GM21447 (cell line): ENCODE measurements around the gene ERFL.
A peak's percentile ranks its signal among the peaks of the same experiment; 100 is the strongest.

Experiments
- ATAC-seq: cut with Tn5 transposase; IDR thresholded peaks from one replicate; pipeline ENCODE4 v1.9.1; 2021; ENCODE audit not compliant: unreplicated experiment

Gene ERFL

GRCh38 chr19:41861116-41861768, 67.0 kb downstream of the ERFL start:
- no peak for ATAC-seq

- ATAC-seq, result peak; percentile 21
Observed at GRCh38 chr19:41860419-41861115, 67.7 kb downstream of the ERFL start.

- ATAC-seq, result peak; percentile 81
Observed at GRCh38 chr19:41859618-41860418, 68.4 kb downstream of the ERFL start, which contains the start of gene RPS19. Gene RPS19, plus strand, starts transcription at chr19:41860255. Its CDS starts 520 bp downstream, at chr19:41860775.

GRCh38 chr19:41859213-41859617, 69.0 kb downstream of the ERFL start:
- ATAC-seq, result no peak
